GM18526 (cell line): ENCODE results near the gene LMAN1L.

Experiments
- POLR2A ChIP-seq: IDR thresholded peaks from 3 replicates; pipeline ENCODE4 v1.6.1; 2011; ENCODE audit not compliant: insufficient read length; ENCODE audit errors: extremely low read depth

Gene LMAN1L

DNA sequence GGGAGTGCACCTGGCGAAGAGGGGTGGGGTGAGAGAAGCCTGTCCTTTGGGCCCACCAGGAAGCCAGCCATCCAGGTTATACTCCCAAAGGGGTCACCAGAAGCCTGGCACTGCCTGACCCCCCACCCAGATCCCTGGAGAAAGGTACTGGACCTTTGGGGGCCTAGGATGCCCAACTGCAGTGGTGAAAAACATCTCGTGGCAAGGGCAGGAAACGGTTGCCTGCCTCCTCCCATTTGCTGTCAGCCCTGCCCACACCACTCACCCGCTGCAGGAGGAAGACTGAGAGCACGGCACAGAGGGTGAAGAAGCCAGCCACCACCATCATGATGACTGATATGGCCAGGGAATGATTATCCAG lies 32.6 kb downstream of the LMAN1L start:
- TF ChIP-seq POLR2A, result no peak

DNA sequence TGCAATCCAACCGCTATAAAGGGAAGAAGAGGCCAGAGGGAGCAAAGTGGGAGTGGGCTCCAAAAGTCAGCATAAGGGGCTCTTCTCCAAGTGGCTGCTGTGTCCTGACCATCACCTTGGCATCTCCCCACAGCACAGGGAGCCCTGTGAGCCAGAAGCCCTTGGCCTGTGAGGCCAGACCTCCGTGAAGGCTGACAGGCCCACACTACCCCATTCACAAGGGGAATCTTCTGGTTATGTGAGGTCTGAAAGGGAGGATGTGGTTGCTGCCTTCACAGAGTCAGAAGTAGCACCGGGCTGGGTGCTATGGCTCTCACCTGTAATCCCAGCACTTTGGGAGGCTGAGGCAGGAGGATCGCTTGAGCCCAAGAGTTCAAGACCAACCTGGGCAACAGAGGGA lies 32.9 kb downstream of the LMAN1L start:
- TF ChIP-seq POLR2A, result no peak

DNA sequence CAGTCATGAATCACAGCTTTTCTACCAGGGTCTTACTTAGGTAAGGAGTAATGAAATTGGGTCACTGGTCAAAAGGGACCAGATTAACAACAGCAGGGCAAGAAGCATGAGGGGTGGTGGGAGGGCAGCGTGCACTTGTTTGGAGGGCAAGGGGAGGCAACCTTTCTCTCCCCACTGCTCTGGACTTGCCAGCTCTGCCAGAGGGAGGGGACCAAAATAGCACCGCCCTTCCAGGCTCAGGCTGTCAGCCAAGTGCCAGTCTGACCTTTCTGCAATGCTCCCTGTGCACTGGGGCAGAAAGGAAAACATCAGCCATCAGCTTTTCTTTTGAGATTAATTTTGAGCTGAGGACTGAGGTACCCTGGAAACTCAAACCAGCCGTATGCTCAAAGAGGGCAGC lies 34.8 kb downstream of the LMAN1L start:
- no peak for TF ChIP-seq POLR2A

DNA sequence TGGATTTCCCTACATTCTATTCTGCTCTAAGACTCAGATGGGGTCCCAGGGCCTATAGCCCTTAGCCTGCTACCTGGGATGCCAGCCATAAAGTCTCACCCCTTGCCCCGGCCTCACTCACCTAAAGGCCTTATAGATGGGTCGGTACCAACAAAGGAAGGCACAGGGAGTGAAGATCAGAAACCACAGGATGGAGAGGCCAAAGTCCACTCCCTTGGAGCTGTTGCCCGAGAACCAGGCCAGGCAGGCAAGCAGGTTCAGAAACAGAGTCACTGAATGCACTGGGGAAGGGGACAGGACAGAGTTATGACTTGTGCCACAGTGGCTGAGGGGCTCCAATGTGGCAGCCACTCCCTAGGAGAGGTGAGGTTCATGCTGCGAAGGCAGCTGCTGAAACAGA lies 37.8 kb downstream of the LMAN1L start:
- TF ChIP-seq POLR2A, result no peak

DNA sequence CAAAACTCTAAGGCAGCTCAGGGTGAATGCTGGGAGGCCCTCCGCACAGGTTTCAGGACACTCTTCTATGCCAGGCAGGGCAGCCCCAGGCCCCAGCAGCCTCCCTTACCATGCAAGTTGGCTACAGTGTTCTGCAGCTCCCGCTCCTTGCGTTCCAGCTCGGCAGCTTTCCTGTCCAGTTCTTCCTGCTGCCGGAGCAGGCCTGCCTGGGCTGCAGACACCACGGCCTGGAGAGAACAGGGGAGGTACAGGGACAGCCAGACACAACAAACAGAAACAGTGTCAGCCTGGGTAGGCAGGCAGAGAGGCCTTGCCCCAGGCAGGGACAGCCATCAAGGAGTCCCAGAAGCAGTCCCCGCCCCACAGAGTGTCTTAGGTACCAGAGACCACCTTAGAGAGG lies 39.3 kb downstream of the LMAN1L start:
- no peak for TF ChIP-seq POLR2A

DNA sequence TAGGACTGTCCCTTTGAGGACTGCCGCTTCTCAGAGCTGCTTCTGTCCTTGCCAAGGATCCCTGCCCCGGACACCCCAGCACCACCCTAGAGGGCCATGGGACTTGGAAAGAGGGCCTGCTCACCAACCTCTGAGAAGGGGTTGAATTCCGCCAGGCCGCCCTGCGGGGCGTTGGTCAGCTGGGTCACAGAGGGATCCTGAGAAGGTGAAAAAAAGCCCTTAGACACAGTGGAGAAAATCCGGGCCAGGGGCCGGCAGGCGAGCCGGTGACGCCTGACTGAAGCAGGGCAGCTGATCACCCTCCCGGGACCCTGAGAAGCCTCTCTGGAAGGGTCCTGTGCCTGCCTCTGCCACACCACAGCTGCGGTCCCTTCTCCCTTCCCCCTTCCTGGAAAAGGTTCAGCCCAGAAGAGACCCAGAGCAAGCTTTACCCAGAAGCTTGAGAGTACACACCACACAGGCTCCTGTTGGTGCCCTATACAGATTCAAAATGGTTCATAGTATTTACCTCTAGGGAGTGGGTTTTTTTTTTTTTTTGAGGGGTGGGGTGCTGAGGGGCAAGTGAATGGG lies 41.9 kb downstream of the LMAN1L start:
- TF ChIP-seq POLR2A, result no peak

DNA sequence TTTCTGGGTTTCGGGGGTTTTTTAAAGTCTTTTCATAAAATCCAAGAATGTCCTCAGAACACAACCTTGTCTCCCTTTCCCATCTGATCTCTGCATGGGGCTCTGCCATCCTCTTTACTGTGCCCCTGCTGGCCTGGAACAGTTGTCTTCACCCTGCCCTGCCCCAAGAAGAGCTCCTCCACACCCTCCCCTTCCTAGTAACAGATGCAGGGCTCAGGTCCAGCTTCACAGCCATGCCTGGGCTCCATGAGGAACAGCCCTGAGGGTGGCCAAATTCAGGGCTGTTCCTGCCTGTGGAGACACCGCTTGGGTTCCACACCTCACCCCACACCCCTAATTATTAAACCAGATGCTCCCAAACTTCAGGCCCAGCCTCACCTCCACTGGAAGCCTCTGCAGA lies 43.2 kb downstream of the LMAN1L start:
- TF ChIP-seq POLR2A, result no peak

DNA sequence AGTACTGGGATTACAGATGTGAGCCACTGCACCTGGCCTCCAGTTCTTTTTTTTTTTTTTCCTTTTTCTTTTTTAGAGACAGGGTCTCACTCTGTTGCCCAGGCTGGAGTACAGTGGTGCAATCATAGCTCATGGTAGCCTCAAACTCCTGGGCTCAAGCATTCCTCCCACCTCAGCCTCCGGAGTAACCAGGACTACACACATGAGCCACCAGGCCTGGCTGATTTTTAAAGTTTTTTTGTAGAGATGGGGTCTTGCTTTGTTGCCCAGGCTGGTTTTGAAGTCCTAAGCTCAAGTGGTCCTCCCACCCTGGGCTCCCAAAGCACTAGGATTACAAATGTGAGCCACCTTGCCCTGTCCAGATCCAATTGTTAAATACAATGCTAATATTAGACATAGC lies 43.9 kb downstream of the LMAN1L start:
- TF ChIP-seq POLR2A, result no peak

DNA sequence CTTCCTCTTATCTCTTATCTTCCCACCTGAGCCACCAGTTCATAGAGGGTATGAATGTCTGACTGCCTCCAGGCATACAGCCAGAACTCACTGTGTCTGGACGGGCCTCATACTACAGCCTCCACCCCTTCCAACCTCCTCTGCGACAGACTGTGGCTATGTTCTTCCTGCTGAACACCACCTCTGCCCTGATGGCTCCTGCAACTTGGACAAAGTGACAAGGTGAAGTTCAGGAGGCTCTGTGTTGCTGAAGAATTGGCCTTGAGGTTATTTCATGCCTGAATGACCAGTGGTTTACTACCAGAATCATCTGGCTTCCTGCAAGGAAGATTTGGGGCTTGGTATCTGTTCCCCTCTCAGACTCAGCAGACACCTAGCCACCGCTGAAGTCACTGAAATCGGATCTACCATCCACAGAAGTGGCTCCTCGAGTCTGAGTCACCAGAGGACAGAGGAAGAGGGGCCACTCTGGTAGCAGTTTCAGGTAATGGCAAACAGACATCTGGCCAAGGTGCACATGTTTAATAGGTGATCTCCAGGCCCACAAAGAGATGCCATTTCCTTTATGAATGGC lies 44.5 kb downstream of the LMAN1L start:
- TF ChIP-seq POLR2A, result no peak

DNA sequence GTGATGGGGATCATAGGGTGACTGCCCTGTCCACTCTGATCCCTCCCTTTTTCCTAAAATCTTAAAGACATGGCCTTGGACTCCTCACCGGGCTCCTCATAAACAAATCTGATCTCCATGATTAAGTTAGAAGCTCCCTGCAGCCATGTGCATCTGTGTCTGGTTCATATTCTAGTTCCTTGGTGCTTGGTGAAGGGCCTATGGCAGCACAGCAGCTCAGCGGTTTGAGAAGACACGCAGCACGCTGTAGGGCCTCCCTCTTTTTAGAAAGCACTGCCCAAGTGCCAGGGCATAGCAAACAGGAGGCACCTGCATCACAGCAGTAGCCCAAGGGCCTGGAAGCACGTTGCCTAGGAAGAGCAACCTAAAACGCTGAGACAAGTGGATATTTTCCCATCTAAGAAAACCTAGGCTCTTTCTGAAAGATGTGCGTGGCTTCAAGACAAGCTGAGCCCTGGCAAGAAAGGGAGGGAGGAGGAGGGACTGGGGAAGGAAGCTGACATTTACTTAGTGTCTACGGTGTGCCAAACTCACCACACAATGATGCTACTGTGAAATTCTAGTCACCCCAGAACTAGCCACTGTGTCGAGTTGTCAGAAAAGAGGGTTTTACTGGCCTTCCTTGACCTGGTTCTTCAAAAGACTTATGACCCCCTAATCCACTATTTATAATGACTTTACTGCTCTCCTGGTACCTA lies 45.2 kb downstream of the LMAN1L start:
- no peak for TF ChIP-seq POLR2A

DNA sequence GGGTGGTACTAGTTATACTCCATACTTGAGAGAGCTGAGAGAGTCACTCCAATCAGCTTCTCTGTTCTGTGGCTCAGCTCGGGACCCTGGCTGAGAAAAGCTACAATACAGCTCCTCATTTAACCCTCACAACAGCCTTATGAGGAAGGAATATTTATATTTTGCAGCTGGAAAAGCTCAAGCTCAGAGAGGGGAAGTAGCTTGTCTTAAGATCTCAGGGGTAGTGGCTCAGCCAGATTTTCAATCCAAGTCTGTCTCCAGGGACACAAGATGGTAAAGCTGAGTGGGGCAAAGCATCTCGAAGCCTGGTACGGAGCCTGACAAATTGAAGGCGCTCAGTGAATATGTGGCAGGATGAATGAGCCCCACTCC lies 45.7 kb downstream of the LMAN1L start:
- no peak for TF ChIP-seq POLR2A

DNA sequence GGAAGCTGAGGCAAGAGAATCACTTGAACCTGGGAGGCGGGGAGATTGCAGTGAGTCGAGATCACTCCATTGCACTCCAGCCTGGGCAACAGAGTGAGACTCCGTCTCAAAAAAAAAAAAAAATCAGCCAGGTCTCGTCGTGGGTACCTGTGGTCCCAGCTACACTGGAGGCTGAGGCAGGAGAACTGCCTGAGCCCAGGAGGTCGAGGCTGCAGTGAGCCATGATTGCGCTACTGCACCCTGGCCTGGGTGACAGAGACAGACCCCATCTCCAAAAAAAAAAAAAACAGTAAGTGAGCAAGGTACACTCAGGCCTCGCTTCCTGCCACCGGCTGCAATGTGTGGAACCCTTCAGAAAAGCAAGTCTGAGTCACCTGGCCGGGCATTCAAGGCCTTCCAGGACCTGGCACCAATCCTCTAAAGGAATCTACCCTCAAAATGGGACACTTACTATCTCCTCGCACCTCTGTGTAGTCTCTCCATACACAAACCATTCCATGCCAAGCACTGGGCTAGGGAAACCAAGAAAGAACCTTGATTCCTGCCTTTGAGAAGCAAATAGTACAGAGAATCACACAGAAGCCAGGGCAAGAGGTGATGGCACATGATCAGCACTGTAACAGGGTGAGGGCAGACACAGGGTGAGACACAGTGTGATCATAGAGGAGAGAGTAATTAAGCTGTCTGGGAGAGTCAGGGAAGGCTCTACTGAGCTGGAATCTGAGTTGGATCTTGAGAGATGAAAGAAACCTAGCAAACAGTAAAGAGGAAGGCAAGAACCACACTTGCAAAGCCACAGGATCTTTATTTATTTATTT lies 50.8 kb downstream of the LMAN1L start:
- no peak for TF ChIP-seq POLR2A

DNA sequence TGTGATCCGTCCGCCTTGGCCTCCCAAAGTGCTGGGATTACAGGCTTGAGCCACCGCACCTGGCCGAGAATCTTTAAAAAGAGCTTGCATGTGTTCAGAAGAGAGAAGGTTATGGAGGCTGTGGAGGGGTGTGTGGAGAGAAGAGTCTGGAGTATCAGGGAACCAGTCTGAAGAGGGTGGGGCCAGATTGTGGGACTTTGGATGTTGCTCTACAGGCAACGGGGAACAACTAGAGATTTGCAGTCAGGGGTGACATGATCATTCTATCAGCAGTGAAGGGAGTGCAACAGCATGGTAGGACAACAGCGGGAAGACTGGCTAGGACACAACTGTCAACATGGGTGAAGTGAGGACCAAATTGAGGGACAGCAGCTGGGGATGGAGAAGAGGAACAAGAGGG lies 51.7 kb downstream of the LMAN1L start:
- no peak for TF ChIP-seq POLR2A

DNA sequence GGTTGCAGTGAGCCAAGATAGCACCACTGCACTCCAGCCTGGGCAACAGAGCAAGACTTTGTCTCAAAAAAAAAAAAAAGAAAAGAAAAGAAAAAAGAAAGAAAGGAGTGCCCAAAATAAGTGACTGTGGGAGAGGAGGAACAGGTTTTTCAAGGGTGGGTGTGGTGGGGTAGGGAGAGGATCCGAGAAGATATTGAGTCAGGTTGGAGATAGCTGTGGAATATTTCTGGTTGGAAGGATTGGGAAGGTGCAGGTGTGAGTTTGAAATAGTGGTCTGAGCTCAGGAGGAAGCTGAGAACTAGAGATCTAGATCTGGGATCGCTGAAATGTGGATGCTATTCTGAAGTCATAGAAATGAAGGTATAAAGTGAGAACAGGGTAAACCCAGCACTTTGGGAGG lies 52.7 kb downstream of the LMAN1L start:
- TF ChIP-seq POLR2A, result no peak

DNA sequence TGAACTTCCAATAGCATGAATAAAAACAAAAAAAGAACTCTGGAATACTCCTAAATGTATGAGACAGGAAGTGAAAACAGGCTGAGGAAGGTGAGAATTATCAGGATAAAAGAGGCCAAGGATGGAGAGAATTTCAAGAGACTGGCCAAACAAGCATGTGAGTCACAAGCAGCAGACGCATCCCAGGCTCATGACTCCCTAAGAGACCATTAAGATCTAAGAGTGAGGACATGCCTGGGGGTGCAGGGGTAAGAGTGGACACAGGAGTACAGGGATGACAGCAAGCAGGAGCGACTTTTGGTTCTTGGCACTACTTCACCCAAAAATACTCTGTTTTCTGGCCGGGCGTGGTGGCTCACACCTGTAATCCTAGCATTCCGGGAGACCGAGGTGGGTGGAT lies 53.5 kb downstream of the LMAN1L start:
- no peak for TF ChIP-seq POLR2A

DNA sequence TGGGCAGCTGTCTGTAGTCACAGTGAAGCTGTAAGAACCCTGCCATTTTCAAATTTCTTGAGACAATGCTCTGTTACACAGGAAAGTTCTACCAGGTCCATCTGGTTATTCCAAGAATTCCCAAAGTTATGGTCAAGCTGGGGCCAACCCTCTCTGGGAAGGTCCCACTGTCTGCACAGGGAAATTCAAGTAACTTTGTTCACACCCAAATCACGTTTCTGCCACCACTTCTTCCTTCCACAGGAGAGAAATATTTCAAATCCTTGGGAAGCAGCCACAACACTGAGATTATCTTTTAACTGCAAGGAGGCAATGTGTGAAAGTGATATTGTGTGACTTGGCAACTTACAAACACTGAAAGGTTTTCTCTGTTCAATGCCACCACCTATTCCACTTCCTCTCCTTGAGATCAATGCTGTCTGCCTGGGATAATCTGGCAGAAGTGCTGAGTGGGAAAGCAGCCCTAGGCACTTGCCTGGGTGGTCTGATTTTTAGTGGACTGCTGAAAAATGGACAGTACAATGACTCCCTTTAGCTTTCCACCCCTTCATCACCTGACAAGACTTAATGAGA lies 54.9 kb downstream of the LMAN1L start:
- no peak for TF ChIP-seq POLR2A
